ENCODE measurements around the gene CYP46A1.
"Not testable (repeated sequence)": the region's sequence is repeated elsewhere in the genome, so short reads cannot be mapped to it uniquely, and the experiment has no call there.

Gene CYP46A1

DNA sequence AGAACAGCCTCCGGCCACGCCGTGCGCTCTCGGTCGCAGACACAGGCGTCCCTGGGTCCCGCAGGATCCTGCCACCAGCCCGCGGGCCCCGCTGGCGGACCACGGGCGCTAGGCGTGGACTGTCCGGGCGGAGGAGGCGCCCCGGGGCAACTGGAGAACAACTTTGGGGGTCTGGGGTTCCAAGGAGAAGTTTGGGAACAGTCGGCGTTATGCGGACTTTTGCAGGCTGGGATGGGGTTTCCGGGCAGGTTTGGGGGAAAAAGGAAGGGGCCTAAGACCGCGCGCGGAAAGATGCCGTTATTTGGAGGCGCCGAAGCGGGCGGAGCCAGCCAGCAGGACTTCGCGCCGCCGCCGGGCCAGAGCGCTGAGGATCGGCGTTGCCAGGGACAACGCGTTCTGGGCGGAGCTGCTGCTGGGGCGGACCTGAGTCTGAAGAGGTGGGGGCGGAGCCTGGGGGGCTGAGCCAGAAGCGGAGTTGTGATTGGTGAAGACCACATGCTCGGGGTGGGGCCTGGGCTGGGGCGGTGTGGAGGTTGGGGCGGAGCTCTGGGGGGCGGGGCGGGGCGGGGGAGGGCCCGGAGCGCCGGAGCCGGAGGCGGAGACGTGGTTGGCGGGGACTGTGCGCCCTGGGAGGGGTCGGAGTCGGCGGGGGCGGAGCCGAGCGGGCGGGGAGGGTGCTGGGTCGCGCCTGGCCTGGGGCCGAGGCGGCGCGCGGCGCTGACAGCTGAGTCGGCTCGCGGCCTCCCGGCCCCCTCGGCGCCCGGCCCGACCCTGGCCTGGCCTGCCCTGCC lies at the start of gene CYP46A1:
CYP46A1 (plus strand) TSS at position 680 of the 791 bp plus-strand sequence. CDS start 120 bp downstream, outside the sequence.
- peak; percentile 100 for DNase-seq

DNA sequence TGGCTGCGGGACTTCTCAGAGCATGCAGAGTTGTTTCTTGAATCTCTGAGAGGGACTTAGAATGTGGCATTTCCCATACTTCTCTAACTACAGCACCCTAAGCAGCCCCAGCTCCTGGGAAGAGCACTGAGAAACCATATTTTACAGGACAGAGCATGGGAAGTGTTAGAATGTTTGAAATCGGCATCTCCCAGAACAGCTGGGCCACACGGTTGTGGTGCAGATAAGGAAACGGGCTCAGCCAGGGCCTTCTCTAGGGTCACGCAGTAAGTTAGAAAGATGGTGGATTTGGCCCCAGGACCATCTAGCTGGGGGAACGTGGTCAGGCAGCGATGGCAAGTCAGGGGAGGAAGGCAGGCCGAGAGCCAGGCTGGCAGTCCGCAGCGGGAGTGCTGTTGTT lies 49.7 kb upstream of the CYP46A1 start:
- no peak for DNase-seq

DNA sequence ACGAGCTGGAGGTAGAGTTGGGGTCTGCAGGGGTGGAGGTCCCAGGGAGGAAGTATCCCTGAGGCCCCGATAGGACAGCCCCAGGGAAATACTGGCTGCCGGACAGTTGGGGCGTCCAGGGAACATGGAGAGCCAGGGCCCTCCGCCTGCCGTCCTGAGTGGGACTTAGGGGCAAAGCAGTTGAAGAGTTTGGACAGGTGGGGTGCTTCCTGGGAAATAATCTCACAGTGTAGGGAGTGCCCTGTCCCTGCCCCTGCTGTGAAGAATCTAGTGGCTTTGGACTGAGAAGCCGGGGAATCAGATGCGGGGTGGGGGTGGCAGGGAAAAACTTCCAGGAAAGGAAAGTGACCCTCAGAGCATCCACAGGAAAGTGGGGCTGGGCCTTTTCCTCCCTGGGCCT lies 49.0 kb upstream of the CYP46A1 start:
- DNase-seq, result no peak

DNA sequence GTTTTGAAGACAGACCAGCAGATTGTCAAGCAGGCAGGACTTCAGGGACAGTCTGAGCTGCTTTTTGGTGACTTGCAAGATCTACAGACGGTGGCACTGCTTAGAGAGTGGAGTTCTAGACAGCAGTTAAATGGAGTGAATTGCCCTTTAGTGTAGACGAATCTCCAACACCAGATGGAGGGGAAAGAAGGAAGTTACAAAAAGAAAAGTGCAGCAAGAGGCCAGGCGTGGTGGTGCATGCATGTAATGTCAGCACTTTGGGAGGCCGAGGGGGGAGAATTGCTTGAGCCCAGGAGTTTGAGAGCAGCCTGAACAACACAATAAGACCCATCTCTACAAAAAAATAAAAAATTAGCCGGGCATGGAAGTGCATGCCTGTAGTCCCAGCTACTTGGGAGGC lies 47.6 kb upstream of the CYP46A1 start:
- no peak for DNase-seq

DNA sequence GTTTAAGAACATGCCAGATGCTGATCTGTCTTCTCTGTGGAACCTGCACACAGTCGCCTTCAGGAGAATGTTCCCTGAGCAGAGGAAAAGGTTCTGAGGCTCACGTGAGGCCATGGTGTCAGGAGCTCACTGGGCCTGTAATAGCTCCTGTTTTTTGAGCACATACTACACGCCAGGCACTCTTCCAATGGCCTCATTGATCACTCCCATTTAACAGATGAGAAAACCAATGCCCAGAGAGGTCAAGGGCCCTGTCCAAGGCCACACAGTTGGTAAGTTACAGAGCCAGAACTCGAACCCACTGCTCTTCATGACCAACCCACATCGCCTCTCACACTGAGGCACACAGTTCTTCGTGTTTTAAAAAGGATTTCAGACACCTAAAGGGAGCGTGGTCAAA lies 46.5 kb upstream of the CYP46A1 start:
- DNase-seq, result no peak

DNA sequence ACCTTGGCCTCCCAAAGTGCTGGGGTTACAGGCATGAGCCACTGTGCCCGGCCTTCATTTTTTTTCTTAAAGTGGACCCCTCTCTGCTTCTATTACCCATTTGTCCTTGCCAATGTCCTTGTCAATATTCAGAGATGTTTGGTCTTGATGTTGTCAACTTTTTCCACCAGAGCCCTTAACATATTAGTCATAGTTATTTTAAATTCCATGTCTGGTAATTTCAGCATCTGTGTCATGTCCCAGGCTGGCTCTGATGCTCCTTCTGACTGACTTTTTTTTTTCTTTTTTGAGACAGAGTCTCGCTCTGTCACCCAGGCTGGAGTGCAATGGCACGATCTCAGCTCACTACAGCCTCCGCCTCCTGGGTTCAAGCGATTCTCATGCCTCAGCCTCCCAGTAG lies 41.3 kb upstream of the CYP46A1 start:
- DNase-seq, result not testable (repeated sequence)

DNA sequence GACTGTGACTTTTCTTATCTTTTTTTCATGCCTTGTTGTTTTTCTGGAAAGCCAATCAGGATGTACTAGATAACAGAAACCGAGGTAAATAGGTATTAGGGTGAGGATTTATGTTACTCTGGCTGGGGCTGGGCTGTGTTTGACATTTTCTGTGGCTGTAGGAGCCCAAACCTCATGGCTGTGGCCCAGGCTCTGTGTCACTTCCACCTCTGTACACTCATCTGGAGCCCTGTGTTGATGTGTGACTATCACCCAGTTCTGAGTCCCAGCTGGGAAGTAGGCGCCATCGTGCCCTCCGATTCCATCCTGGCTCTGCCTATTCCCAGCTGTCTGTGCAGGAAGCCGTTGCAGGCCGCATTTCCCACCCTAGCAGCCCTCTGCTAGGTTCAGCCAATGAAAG lies 40.8 kb upstream of the CYP46A1 start:
- no peak for DNase-seq

DNA sequence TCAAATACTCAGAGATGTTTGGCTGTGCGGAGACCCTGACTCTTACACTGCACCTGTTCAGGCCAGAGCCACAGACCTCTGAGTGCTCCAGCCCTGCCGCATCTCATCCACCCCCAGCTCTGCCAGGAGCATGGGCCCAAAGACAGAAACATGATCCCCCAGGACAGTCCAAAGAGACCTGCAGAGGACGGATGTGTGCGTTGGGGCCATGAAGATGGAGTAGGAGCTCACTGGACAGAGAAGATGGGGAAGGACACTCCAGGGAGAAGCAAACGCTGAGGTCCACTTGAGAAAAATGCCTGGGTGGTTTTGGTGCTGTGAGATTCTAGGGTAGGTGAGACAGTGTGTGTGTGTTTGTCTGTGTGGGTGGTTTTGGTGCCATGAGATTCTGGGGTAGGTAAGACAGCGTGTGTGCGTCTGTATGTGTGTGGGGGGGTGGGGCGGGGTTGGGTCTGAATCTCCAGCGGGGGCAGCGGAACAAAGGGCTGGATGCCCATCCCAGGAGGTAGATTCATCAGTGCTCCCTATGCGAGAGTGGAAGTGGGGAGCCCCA lies 40.0 kb upstream of the CYP46A1 start:
- DNase-seq, result no peak

DNA sequence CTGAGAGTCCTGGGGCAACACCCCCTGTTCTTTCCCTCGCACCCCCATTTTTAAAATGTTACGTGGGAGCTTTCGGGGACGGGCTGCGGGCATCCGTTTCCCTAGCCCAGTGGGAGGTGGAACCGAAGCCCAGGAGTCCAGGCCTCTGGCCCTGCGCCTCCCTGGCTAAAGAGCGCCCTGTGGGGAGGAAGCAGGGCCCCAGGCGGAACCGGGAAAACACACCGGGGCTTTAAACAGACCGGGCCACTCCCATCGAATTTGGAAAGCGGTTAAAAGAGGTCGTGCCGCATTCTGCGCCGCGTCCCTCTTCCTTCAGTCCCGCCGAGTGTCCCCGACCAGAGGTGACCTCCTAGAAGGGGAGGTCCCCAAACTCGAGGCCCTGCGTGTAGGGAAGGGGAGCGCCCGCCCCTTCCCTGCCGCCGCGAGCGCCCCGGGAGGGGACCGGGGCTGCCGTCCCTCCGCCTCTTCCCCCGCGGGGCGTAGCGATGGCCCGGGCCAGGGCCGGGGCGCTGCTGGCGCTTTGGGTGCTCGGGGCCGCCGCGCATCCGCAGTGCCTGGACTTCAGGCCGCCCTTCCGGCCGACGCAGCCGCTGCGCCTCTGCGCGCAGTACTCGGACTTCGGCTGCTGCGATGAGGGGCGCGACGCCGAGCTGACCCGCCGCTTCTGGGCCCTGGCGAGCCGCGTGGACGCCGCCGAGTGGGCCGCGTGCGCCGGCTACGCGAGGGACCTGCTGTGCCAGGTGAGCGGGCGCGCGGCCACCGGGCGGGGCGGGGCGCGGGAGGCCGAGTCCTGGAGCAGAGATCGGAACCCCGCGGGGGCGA lies 39.2 kb upstream of the CYP46A1 start, which contains the start of gene HHIPL1:
HHIPL1 (plus strand) TSS at position 407 of the 822 bp plus-strand sequence; CDS start at position 486, 79 bp downstream.
- no peak for DNase-seq

DNA sequence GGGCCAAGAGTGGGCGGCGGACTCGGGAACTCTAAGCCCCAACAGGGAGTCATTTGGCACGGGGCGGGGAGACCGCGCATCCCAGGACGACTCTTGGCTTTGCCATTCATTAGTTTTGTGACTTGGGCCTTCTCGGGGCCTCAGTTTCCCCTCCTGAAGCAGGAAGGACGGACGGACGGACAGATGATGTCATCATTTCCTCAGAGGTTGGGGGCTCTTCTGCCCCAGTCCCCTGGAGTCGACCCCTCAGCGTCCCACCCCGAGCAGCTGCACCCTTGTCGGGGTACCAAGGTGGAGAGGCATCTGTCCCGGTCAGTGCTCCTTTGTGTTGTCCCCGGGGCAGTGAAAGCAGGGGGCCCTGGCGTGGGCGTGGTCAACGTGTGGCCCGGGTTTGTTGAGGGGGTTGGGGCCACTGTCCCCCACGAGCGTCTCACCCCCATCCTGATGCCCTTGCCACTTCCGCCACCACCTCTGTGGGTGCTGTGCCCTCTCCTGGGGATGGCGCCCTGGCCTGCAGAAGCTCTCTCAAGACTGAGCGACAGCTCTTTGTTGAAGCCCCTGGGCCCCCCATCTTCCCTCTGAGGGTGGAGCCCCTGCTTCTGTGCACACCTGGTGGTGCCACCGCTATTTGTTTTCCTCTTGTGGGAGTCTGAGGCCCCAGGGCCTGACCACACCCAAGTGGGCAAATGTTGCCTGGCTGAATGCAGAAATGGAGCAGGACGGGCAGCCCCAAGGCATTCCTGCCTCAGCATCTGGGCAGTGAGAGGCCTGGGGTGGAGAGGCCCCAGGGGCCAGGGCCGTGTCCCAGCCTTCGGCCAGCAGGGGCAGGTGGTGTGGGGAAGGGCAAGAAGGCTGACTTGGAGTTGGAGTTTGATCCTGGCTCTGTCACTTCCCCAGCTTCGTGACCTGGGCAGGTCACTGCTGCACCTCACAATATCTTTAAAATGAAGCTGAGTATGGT lies 38.3 kb upstream of the CYP46A1 start:
- no peak for DNase-seq

DNA sequence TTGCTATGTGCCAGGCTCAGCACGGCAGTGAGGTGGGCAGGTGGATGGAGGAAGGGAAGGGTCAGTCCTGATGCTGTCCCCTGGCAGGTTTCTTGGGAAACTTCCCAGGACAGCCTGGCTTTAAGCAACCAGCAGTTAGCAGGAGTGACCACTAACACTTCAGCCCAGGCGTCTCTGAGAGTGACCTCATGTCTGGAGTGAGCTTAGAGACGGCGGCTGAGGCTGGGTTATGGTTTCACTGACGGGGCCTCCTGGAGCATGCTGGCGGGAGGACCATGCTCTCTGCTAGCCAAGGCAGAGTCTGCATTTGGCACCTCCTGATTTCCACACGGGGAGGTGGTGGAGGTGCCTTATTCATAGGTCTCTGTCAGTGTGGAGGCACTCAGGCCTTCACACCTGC lies 36.7 kb upstream of the CYP46A1 start:
- no peak for DNase-seq

DNA sequence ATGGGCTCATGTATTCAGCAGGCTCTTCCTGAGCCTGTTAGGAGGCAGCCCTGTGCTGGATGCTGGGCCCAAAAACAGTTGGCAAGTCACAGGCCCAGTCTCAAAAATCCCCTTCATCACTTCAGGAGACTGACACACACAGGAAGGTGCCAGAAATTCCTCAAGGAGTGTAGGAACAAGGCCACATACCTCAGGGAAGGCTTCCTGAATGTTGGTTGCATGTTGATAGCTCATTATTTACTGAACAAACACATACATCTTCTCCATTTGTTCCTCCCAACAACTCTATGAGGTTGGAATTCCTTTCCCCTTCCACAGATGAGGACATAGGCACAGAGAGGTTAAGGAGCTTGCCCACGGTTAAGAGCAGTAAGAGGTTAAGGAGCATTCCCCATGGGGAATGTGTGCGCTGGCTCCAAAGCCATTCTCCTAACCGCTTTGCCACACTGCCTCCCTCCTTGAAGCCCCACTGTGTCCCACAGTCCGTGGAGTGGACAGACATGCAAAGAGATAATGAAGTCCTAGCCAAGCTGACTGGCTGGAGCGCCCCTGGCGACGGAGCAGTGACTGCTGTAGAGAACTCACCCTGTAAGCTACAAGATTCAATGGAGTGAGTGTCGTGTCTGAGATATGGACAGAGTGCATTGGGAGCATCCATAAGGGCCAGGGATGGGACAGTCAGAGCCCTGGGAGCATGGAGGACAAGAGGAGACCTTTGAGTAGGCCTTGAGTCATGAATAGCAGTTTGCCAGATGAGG lies 35.9 kb upstream of the CYP46A1 start:
- DNase-seq, result no peak

DNA sequence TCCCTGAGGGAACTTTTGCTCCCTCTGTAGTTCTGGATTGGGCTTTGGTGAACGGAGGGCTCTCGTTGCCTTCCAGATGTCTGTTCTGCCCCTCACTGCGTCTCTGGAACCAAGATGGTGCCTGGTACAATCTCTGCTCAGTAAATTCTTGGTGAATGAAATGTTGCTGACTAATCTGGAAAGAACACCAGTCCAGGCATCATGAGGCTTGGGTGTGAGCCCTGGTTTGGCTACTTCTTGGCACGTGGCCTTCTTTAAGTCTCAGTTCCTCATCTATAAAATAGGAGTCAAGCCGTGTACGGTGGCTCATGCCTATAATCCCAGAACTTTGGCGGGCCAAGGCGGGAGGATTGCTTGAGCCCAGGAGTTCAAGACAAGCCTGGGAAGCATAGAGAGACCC lies 34.9 kb upstream of the CYP46A1 start:
- no peak for DNase-seq

DNA sequence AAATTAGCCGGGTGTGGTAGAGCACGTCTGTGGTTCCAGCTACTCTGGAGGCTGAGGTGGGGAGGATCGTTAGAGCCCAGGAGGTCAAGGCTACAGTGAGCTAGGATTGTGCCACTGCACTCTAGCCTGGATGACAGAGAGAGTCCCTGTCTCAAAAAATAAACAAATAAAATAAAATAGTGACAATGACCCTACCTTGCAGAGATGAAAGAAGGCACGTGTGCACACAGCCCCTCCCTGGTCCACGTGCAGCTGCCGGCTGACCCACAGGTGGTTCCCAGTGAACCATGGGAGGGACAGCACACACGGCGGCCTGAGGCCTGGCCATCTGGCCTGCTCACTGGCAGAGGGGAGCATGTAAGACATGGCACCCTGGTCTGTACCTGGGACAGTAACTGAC lies 34.5 kb upstream of the CYP46A1 start:
- no peak for DNase-seq

DNA sequence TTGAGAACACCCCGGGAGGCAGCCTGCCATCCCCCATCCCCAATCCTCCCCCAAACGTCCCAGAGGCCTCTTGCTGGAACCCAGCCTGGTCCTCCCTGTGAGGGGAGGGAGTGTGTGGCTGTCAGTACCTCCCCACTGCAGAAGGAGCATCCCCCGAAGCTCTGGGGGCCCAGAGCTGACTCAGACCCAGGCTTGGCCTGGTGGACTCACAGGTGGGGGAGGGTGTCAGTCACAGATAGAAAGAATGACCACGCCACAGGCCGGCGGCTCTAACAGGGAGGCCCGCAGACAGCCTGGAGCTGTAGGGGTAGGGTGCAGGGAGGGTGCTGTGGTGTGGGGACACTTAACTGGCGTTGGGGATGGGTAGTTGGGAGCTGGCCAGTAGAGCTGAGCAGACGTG lies 33.9 kb upstream of the CYP46A1 start:
- no peak for DNase-seq

DNA sequence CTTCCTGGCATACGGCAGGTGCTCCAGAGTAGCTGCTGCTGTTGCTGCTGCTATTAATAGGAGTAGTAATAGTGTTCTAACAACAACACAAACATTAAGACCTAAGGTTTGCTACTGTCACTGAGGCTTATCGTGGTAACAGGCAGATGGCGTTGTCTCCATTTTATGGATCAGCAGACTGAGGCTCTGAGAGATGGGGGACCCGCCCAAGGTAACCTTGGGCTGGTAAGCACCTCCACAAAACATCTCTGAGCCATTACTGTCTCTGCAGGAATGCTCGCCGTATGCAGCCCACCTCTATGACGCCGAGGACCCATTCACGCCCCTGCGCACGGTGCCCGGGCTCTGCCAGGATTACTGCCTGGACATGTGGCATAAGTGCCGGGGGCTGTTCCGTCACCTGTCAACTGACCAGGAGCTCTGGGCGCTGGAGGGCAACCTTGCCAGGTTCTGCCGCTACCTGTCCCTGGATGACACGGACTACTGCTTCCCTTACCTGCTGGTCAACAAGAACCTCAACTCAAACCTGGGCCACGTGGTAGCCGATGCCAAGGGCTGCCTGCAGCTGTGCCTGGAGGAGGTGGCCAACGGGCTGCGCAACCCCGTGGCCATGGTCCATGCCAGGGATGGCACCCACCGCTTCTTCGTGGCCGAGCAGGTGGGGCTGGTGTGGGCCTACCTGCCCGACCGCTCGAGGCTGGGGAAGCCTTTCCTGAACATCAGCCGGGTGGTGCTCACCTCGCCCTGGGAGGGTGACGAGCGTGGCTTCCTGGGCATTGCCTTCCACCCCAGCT lies 31.9 kb upstream of the CYP46A1 start:
- DNase-seq, result no peak

DNA sequence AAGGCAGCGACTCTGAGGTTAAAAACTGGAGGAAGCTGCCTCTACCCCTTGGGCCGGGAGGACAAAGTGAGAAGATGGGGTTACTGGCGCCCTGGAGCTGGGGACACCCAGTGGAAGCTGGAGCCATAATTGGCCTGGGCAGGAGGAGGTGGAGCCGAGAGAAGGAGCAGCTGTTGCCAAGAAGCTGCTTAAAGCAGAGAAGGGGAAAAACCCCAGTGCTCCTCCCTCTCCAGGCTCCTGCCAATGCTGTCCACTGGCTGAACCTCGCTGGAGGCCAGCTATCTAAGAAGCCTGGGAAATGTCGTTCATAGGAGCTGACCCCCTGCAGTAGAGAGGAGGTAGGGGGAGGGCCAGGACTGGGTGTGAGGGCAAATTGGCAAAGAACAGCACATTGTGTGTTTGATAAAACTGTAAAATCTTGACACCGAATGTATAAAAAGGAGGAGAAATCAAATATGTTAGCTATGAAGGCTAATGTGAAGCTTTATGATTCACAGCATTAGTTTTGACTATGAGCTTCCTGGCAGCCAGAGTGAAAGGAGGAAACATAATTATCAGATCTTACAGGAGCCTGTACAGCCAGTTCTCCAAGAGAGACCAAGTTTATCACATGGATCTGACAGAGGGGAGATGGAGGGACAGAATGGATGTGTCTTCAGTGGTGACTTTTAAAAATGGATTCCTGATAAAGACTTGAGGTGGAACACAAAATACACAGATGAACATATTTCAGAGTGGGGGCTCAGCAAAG lies 29.7 kb upstream of the CYP46A1 start:
- DNase-seq, result no peak

DNA sequence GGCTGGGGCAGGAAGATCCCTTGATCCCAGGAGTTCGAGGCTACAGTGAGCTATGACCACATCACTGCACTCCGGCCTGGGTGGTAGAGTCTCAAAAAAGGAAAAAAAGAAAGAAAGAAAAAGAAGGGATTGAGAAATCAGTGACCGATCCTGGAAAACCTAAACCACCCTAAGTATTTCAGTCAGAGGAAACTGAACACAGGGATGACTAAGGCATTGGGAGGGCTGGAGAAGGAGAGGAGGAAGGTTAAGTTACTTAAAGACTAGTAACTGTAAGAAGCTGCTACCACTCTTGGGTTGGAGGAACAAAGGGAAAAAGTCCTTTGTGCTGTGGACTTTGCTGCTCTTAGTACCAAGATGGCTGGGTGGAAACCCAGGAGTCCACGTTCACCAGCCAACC lies 28.6 kb upstream of the CYP46A1 start:
- no peak for DNase-seq

DNA sequence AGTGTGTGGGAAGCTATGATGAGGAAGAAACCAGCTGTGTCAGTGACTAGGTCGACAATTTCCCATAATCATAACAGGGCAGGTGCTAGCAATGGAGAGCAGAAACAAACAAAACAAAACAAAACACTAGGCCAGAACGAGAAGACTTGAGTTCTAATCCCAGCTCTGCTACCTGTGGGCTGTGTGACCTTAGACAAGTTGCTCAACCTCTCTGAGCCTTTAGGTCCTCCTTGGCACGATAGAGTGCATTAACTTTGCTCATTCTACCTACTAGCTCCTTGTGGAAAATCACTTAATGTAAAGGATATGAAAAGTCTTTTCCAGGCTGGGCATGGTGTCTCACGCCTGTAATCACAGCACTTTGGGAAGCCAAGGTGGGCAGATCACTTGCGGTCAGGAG lies 27.9 kb upstream of the CYP46A1 start:
- DNase-seq, result no peak

DNA sequence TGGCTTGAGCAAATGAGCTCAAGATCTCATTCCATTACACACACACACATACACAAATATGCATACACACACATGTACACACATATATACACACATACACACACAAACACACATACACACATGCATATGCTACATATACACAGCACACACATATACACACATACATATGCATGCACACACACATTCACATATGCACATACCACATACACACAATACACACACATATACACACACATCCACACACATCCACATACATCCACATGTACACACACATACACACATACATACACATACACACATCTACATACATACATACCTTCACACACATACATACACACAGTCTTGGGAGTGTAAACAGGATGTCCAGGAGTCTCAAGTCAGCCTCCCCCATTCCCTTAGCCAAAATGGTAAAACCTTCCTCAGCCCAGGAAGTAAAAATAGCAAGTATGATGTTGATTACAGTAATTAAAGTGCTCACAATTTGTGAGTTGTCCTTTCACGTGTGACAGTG lies 26.4 kb upstream of the CYP46A1 start:
- no peak for DNase-seq
